Esophagus muscularis mucosa (tissue), 4 donors: ENCODE results near the gene PIP4P1. TPM values are rescaled to one million over a fixed set of nuclear protein-coding genes. Genes with fewer than 3 reads are reported as not detected.

Source experiments
- DNase-seq: peaks from one replicate; pipeline ENCODE4 v3.0.0-alpha.2; 2017; ENCODE audit errors: extremely low spot score
- H3K27ac ChIP-seq, 4 donors: fragments of 200-600 bp; sonication (generic); replicated peaks in 1 of 4; 1 replicate in 3 of 4; 2 replicates in 1 of 4; pipeline ENCODE4 v1.5.1; 2016 to 2019; ENCODE audit warnings: mild to moderate bottlenecking in 1 of 4
- H3K27me3 ChIP-seq, 4 donors: fragments of 200-600 bp; sonication (generic); one replicate each; pipeline versions ENCODE4 v1.5.1 to v1.6.0; 2016 to 2019
- H3K36me3 ChIP-seq, 4 donors: fragments of 200-600 bp; sonication (generic); one replicate each; pipeline ENCODE4 v1.5.1; 2016 to 2019
- H3K4me1 ChIP-seq, 4 donors: fragments of 200-600 bp; sonication (generic); one replicate each; pipeline ENCODE4 v1.5.1; 2016 to 2019
- H3K4me3 ChIP-seq, 4 donors: fragments of 200-600 bp; sonication (generic); 1 replicate in 2 of 4; 2 replicates in 2 of 4; pipeline ENCODE4 v1.5.1; 2016 to 2019; ENCODE audit warnings: mild to moderate bottlenecking in 4 of 4, moderate library complexity in 1 of 4
- H3K9me3 ChIP-seq, 4 donors: fragments of 200-600 bp; sonication (generic); 1 replicate in 3 of 4; 2 replicates in 1 of 4; pipeline ENCODE4 v1.5.1; 2016 to 2019
- CTCF ChIP-seq, 3 experiments: fragments of 200-600 bp in 2 of 3; fragments of 450-650 bp in 1 of 3; sonication (generic) in 2 of 3; IDR thresholded peaks; one replicate each; pipeline ENCODE4 v1.5.1; 2017 to 2019; ENCODE audit warnings: antibody characterized with exemption in 3 of 3, mild to moderate bottlenecking in 2 of 3, moderate library complexity in 1 of 3
- EP300 ChIP-seq: sonication (generic); formaldehyde crosslinking; IDR thresholded peaks from one replicate; pipeline ENCODE4 v1.6.1; 2017; ENCODE audit warnings: antibody characterized with exemption
- POLR2A ChIP-seq: fragments of 450-650 bp; IDR thresholded peaks from one replicate; pipeline ENCODE4 v1.6.1; 2017; ENCODE audit warnings: antibody characterized with exemption, moderate library complexity, mild to moderate bottlenecking, low read depth
- POLR2AphosphoS5 ChIP-seq, 2 donors: sonication (generic); formaldehyde crosslinking; IDR thresholded peaks; one replicate each; pipeline ENCODE4 v1.6.1; 2017; ENCODE audit warnings: antibody characterized with exemption in 2 of 2
- WGBS: methylation state at CpG from one replicate; pipeline ENCODE4 v1.1.5; 2018; 5-methylcytosine and 5-hydroxymethylcytosine counted together
- intact Hi-C: fragments of 100-400 bp; cut with DNase I; formaldehyde crosslinking; loops from one replicate; pipeline ENCODE4 v1.15.1; 2023
- total RNA-seq, 4 donors: library from RNA; depleted of rRNA; stranded (reverse); fragments of >200 nt; gene quantifications; one replicate each; pipeline versions ENCODE4 v1.1.0 to v1.2.1, GENCODE V29; 2016

Gene PIP4P1
- total RNA-seq, 4 donors from 2014 or later: 18.7 to 27.9 (median 24.5) TPM

GRCh38 chr14:20494935-20495766 lies 33.9 kb upstream of the PIP4P1 start:
- H3K4me3 ChIP-seq: no peak overlapping the region
- no peak for DNase-seq
- H3K27ac ChIP-seq: no peak overlapping the region
- H3K27me3 ChIP-seq: peaks cover 0 to 5% (median 0%) of the 10 kb centered on the region in 4 donors
- WGBS: 85% methylated on average over 8 of the region's 8 CpGs
- no peak for TF ChIP-seq EP300
- TF ChIP-seq CTCF (IDR thresholded peaks at IDR 0.05): no peak
- no peak for TF ChIP-seq POLR2AphosphoS5 (IDR thresholded peaks at IDR 0.05)
- TF ChIP-seq POLR2A: no peak
- no peaks in the 10 kb centered on the region for H3K9me3 ChIP-seq
- H3K4me1 ChIP-seq: peaks cover 0 to 4% (median 1%) of the 10 kb centered on the region in 4 donors
- no peaks in the 10 kb centered on the region for H3K36me3 ChIP-seq
- intact Hi-C loops: no loop called here

DNA sequence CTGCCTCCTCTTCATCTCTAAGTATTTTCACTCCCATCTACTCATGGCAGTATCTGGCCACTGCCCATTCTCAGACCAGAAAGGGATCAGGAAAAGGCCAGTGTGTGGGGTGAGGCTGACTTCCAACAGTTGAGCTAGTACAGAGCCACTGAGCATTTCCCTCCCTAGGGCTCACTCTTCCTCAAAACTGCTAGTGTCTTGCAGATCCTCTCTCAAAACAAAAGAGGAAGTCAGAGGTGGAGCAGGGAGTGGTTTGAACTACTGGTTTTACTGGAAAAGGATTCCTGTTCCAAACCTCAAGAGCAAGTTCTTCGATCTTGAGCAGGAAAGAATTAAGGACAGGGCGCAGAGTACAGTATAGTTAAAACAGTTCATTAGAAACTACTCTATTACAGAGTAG lies 32.4 kb upstream of the PIP4P1 start:
- no peak for TF ChIP-seq POLR2A
- no peak for TF ChIP-seq POLR2AphosphoS5 (IDR thresholded peaks at IDR 0.05)
- WGBS: 42% methylated on average over 2 of the region's 2 CpGs

DNA sequence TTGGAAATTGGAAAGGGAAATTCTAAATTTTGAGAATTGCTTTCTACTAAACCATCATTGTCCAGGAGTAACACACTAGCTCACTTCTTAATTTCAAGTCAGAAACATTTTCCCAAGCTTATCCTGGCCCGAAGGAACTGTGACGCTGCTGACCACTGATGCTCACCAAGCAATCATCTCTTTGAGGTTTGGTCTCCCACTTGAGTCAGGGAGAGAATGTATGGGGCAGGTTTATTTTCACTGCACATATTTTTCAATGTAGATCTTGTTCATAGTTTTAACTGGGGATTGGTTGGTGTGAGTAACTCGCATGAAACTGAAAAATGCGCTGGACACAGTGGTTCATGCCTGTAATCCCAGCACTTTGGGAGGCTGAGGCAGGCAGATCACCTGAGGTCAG lies 31.3 kb upstream of the PIP4P1 start:
- Histone ChIP-seq H3K9me3 (no peaks in the 10 kb centered on the region), H3K4me3 (no peak overlapping the region), H3K27me3 (peaks cover 0 to 5% (median 0%) of the 10 kb centered on the region in 4 donors), H3K4me1 (peaks cover 0 to 10% (median 1%) of the 10 kb centered on the region in 4 donors), H3K27ac (no peak overlapping the region), H3K36me3 (no peaks in the 10 kb centered on the region)
- TF ChIP-seq CTCF (IDR thresholded peaks at IDR 0.05) (no peak), EP300 (no peak), POLR2A (no peak), POLR2AphosphoS5 (IDR thresholded peaks at IDR 0.05) (no peak)
- intact Hi-C loops: no loop called here
- DNase-seq: no peak
- 95% methylated on average over 4 of the region's 4 CpGs for WGBS

More for the DNA sequence above, 32.4 kb upstream of the PIP4P1 start:
- Histone ChIP-seq H3K27me3 (peaks cover 0 to 5% (median 0%) of the 10 kb centered on the region in 4 donors), H3K9me3 (no peaks in the 10 kb centered on the region), H3K4me3 (no peak overlapping the region), H3K4me1 (peaks cover 0 to 10% (median 1%) of the 10 kb centered on the region in 4 donors), H3K36me3 (no peaks in the 10 kb centered on the region), H3K27ac (no peak overlapping the region)
- intact Hi-C loops: no loop called here
- DNase-seq: no peak

DNA sequence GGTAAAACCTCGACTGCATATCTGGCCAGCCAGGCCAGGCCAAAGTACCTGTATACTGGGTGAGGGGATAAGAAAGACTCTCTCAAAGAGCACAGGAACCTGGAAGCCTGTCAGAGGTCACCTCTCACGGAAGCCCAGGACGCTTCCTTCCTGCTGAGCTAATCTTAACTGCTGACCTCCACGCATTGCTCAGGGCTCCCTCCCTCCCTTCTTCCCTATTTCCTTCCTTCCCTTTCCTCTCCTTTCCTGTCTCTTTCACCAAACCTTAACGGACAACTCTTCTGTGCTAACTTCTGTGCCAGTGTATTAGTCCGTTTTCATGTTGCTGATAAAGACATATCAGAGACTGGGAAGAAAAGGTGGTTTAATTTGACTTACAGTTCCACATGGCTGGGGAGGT lies 29.3 kb upstream of the PIP4P1 start:
- peaks cover 0 to 10% (median 1%) of the 10 kb centered on the region in 4 donors for H3K4me1 ChIP-seq
- no peak for DNase-seq
- TF ChIP-seq CTCF (IDR thresholded peaks at IDR 0.05) (no peak), POLR2A (no peak), EP300 (no peak), POLR2AphosphoS5 (IDR thresholded peaks at IDR 0.05) (no peak)
- intact Hi-C loops: no loop called here
- peaks cover 0 to 8% (median 0%) of the 10 kb centered on the region in 4 donors for H3K27me3 ChIP-seq
- H3K27ac ChIP-seq: no peak overlapping the region
- 51% methylated on average over 6 of the region's 6 CpGs for WGBS
- H3K4me3 ChIP-seq: no peak overlapping the region
- H3K36me3 ChIP-seq: no peaks in the 10 kb centered on the region
- no peaks in the 10 kb centered on the region for H3K9me3 ChIP-seq

- Histone ChIP-seq H3K4me1 (peaks cover 0 to 10% (median 1%) of the 10 kb centered on the region in 4 donors), H3K4me3 (no peak overlapping the region), H3K27me3 (peaks cover 0 to 15% (median 0%) of the 10 kb centered on the region in 4 donors), H3K9me3 (no peaks in the 10 kb centered on the region), H3K27ac (no peak overlapping the region), H3K36me3 (no peaks in the 10 kb centered on the region)
- no peak for TF ChIP-seq POLR2A
- no peak for TF ChIP-seq POLR2AphosphoS5 (IDR thresholded peaks at IDR 0.05)
- TF ChIP-seq EP300: no peak
- no peak for TF ChIP-seq CTCF (IDR thresholded peaks at IDR 0.05)
- intact Hi-C loops: no loop called here
- WGBS: 41% methylated on average over 6 of the region's 6 CpGs
- DNase-seq: no peak
Observed at GRCh38 chr14:20489093-20489994, 28.1 kb upstream of the PIP4P1 start.
